ENCODE data around the gene KCNAB2. TPM values are rescaled to one million over a fixed set of nuclear protein-coding genes. Genes with fewer than 3 reads are reported as not detected.

KCNAB2 gene
- total RNA-seq, 1 donor from 2014 or later = 17.9 TPM

GRCh38 chr1:6130596-6130995 is 84.9 kb downstream of the KCNAB2 start:
- Histone ChIP-seq H3K27ac (no peak overlapping the region), H3K4me3 (no peak overlapping the region), H3K27me3 (no peaks in the 10 kb centered on the region), H3K9me3 (no peaks in the 10 kb centered on the region), H3K36me3 (no peaks in the 10 kb centered on the region), H3K4me1 (no peaks in the 10 kb centered on the region)
- TF ChIP-seq CTCF (IDR thresholded peaks at IDR 0.05) = no peak
- no peak for DNase-seq (ENCODE audit: low spot score in 2 of 2)
- intact Hi-C loops (cut with DNase I) = no loop called here

GRCh38 chr1:6131561-6131960 is 85.9 kb downstream of the KCNAB2 start:
- Histone ChIP-seq H3K27me3 (no peaks in the 10 kb centered on the region), H3K4me3 (no peak overlapping the region), H3K9me3 (no peaks in the 10 kb centered on the region), H3K36me3 (no peaks in the 10 kb centered on the region), H3K4me1 (no peaks in the 10 kb centered on the region), H3K27ac (no peak overlapping the region)
- TF ChIP-seq CTCF (IDR thresholded peaks at IDR 0.05) = no peak
- intact Hi-C loops (cut with DNase I) = no loop called here
- no peak for DNase-seq (ENCODE audit: low spot score in 2 of 2)

- H3K4me3 ChIP-seq = no peak overlapping the region
- intact Hi-C loops (cut with DNase I) = no loop called here
- no peaks in the 10 kb centered on the region for H3K4me1 ChIP-seq
- H3K27ac ChIP-seq = no peak overlapping the region
- no peaks in the 10 kb centered on the region for H3K27me3 ChIP-seq
- H3K9me3 ChIP-seq = no peaks in the 10 kb centered on the region
- DNase-seq (ENCODE audit: low spot score in 2 of 2) = no peak
- H3K36me3 ChIP-seq = no peaks in the 10 kb centered on the region
- no peak for TF ChIP-seq CTCF (IDR thresholded peaks at IDR 0.05)
These were observed 87.6 kb downstream of the KCNAB2 start for GRCh38 chr1:6133146-6133895.

GRCh38 chr1:6134206-6134605 is 88.5 kb downstream of the KCNAB2 start:
- H3K36me3 ChIP-seq = no peaks in the 10 kb centered on the region
- H3K4me3 ChIP-seq = no peak overlapping the region
- H3K27ac ChIP-seq = no peak overlapping the region
- no peaks in the 10 kb centered on the region for H3K27me3 ChIP-seq
- H3K9me3 ChIP-seq = no peaks in the 10 kb centered on the region
- H3K4me1 ChIP-seq = no peaks in the 10 kb centered on the region
- no peak for DNase-seq (ENCODE audit: low spot score in 2 of 2)
- no peak for TF ChIP-seq CTCF (IDR thresholded peaks at IDR 0.05)
- intact Hi-C loops (cut with DNase I) = no loop called here

- intact Hi-C loops (cut with DNase I) = no loop called here
- H3K4me3 ChIP-seq = no peak overlapping the region
- no peaks in the 10 kb centered on the region for H3K27me3 ChIP-seq
- H3K27ac ChIP-seq = no peak overlapping the region
- no peaks in the 10 kb centered on the region for H3K9me3 ChIP-seq
- DNase-seq (ENCODE audit: low spot score in 2 of 2) = no peak
- no peaks in the 10 kb centered on the region for H3K36me3 ChIP-seq
- no peaks in the 10 kb centered on the region for H3K4me1 ChIP-seq
- TF ChIP-seq CTCF (IDR thresholded peaks at IDR 0.05) = no peak
These were observed 89.2 kb downstream of the KCNAB2 start for GRCh38 chr1:6134741-6135510.
